GM12878 (cell line): ENCODE measurements around the gene SNAP47. TPM values are rescaled to one million over a fixed set of nuclear protein-coding genes. Genes with fewer than 3 reads are reported as not detected.

ENCODE experiments used
- ATAC-seq: fragments of 200-7000 bp; cut with Tn5 transposase; 3 replicates; pipeline ENCODE4 v1.9.1; 2020; ENCODE audit warnings: mild to moderate bottlenecking, moderate library complexity
- BruUV-seq: library from RNA; stranded (reverse); fragments of 400-500 nt; replicated peaks from 2 replicates; lab custom pipeline; 2021; lab: Mats Ljungman, UMichigan
- CTCF ChIA-PET: fragments of 300-600 bp; sonication (Branson Sonifier 250); formaldehyde crosslinking; extraction: SDS; loops from one replicate; lab custom pipeline; 2021; ENCODE audit warnings: inconsistent platforms; lab: Yijun Ruan, JAX
- POLR2A ChIA-PET: fragments of 350-600 bp; formaldehyde crosslinking; extraction: SDS; loops from one replicate; lab custom pipeline; 2021; ENCODE audit warnings: inconsistent platforms; lab: Charles Lee
- RAD21 ChIA-PET: fragments of 300-600 bp; sonication (Branson Sonifier 250); formaldehyde crosslinking; loops from one replicate; lab custom pipeline; 2023; ENCODE audit warnings: antibody characterized with exemption; ENCODE audit not compliant: unreplicated experiment; lab: Charles Lee
- SMC1A ChIA-PET: fragments of 300-600 bp; sonication (Branson Sonifier 250); formaldehyde crosslinking; loops from one replicate; lab custom pipeline; 2023; ENCODE audit not compliant: unreplicated experiment, uncharacterized antibody; lab: Charles Lee
- DNase-seq: peaks from one replicate; pipeline ENCODE4 v3.0.0-alpha.2; 2011; ENCODE audit warnings: low read depth, low spot score
- FAIRE-seq: peaks from 3 replicates; lab custom pipeline; 2011; peaks lifted over from hg19 to GRCh38; lab: Jason Lieb, UNC
- H2AFZ ChIP-seq: 2 replicates; pipeline ENCODE4 v1.6.0; 2011; ENCODE audit warnings: low read depth, low read length, control low read depth; ENCODE audit not compliant: control insufficient read depth
- H3K27ac ChIP-seq: 2 replicates; pipeline ENCODE4 v1.5.1; 2011; ENCODE audit warnings: control low read depth; ENCODE audit not compliant: control insufficient read depth, insufficient read depth
- H3K27me3 ChIP-seq, 2 experiments: replicated peaks in 1 of 2; 2 replicates each; pipeline versions ENCODE4 v1.6.0 to v1.6.1; 2011; ENCODE audit warnings: low read length in 1 of 2; ENCODE audit not compliant: control insufficient read depth in 2 of 2, insufficient read depth in 2 of 2
- H3K36me3 ChIP-seq, 2 experiments: 2 replicates each; pipeline ENCODE4 v1.5.1; 2011; ENCODE audit warnings: low read length in 1 of 2; ENCODE audit not compliant: control insufficient read depth in 2 of 2, insufficient read depth in 2 of 2
- H3K4me1 ChIP-seq: 2 replicates; pipeline ENCODE4 v1.6.1; 2011; ENCODE audit warnings: mild to moderate bottlenecking, low read length, moderate library complexity, mixed read lengths; ENCODE audit not compliant: control insufficient read depth, insufficient read depth
- H3K4me2 ChIP-seq: 2 replicates; pipeline ENCODE4 v1.6.0; 2011; ENCODE audit warnings: control low read depth; ENCODE audit not compliant: control insufficient read depth, insufficient read depth
- H3K4me3 ChIP-seq: fragments of 200-600 bp; sonication (generic); 2 replicates; pipeline ENCODE4 v1.5.1; 2016
- H3K79me2 ChIP-seq: 2 replicates; pipeline ENCODE4 v1.6.0; 2011; ENCODE audit warnings: low read length; ENCODE audit not compliant: control insufficient read depth, insufficient read depth
- H3K9ac ChIP-seq: 2 replicates; pipeline ENCODE4 v1.8.0; 2011; ENCODE audit warnings: low read length, control low read depth, mixed read lengths; ENCODE audit not compliant: control insufficient read depth, insufficient read depth
- H3K9me3 ChIP-seq: replicated peaks from 3 replicates; pipeline ENCODE4 v1.5.1; 2011; ENCODE audit warnings: mild to moderate bottlenecking, low read length; ENCODE audit not compliant: control insufficient read depth, insufficient read depth
- H4K20me1 ChIP-seq: 2 replicates; pipeline ENCODE4 v1.6.0; 2011; ENCODE audit not compliant: control insufficient read depth, insufficient read depth
- BRCA1 ChIP-seq: IDR thresholded peaks from 2 replicates; pipeline ENCODE4 v1.6.1; 2011; ENCODE audit warnings: low read depth, low read length, improper control_type of control experiment
- CBX3 ChIP-seq: fragments of 200-600 bp; sonication (generic); IDR thresholded peaks from 2 replicates; pipeline ENCODE4 v1.6.1; 2016; ENCODE audit warnings: low read depth, borderline replicate concordance
- ESRRA ChIP-seq: IDR thresholded peaks from 2 replicates; pipeline ENCODE4 v1.6.1; 2012; ENCODE audit warnings: mild to moderate bottlenecking, low read length, improper control_type of control experiment
- FOXK2 ChIP-seq: fragments of 450-650 bp; IDR thresholded peaks from 2 replicates; pipeline ENCODE4 v1.6.1; 2017; ENCODE audit warnings: mild to moderate bottlenecking, moderate library complexity
- FOXM1 ChIP-seq: IDR thresholded peaks from 2 replicates; pipeline ENCODE4 v1.6.1; 2012; ENCODE audit warnings: low read depth, mild to moderate bottlenecking, inconsistent platforms, low read length, moderate library complexity
- KDM1A ChIP-seq: fragments of 200-600 bp; sonication (generic); IDR thresholded peaks from 2 replicates; pipeline ENCODE4 v1.6.1; 2016; ENCODE audit warnings: borderline replicate concordance
- NR2C2 ChIP-seq: IDR thresholded peaks from 2 replicates; pipeline ENCODE4 v1.6.1; 2011; ENCODE audit warnings: borderline replicate concordance, low read depth; ENCODE audit not compliant: control insufficient read depth, insufficient read length
- PAX8 ChIP-seq: fragments of 450-650 bp; IDR thresholded peaks from 2 replicates; pipeline ENCODE4 v1.6.1; 2017; ENCODE audit warnings: mild to moderate bottlenecking, moderate library complexity
- PML ChIP-seq: IDR thresholded peaks from 2 replicates; pipeline ENCODE4 v1.6.1; 2012; ENCODE audit warnings: low read length, inconsistent platforms
- SMAD5 ChIP-seq: IDR thresholded peaks from 2 replicates; pipeline ENCODE4 v1.6.1; 2016; ENCODE audit warnings: antibody characterized with exemption, low read depth
- SP1 ChIP-seq: IDR thresholded peaks from one replicate; pipeline ENCODE4 v1.6.1; 2011; ENCODE audit warnings: low read depth, low read length
- SRF ChIP-seq, 2 experiments: IDR thresholded peaks; 2 replicates each; pipeline ENCODE4 v1.6.1; 2011; ENCODE audit warnings: low read depth in 2 of 2, low read length in 2 of 2, mild to moderate bottlenecking in 1 of 2, moderate library complexity in 1 of 2
- TCF3 ChIP-seq: IDR thresholded peaks from 2 replicates; pipeline ENCODE4 v1.6.1; 2012; ENCODE audit warnings: low read depth, mild to moderate bottlenecking, low read length, borderline replicate concordance; ENCODE audit not compliant: insufficient read depth
- ZNF217 ChIP-seq: fragments of 450-650 bp; IDR thresholded peaks from 2 replicates; pipeline ENCODE4 v1.6.1; 2017; ENCODE audit warnings: antibody characterized with exemption, mild to moderate bottlenecking
- ZNF622 ChIP-seq: fragments of 450-650 bp; IDR thresholded peaks from 2 replicates; pipeline ENCODE4 v1.6.1; 2017; ENCODE audit warnings: mild to moderate bottlenecking, inconsistent platforms
- WGBS: methylation state at CpG from one replicate; pipeline ENCODE4 v1.1.6; 2016; ENCODE audit warnings: low lambda C conversion rate; ENCODE audit not compliant: insufficient replicate concordance, insufficient coverage; ENCODE audit errors: missing lambda C conversion rate; 5-methylcytosine and 5-hydroxymethylcytosine counted together
- in situ Hi-C: fragments of 300-500 bp; cut with MboI; formaldehyde crosslinking; loops from 9 replicates; pipeline ENCODE4 v1.14.3; 2018; ENCODE audit warnings: mixed read lengths
- intact Hi-C: fragments of 100-400 bp; cut with micrococcal nuclease; formaldehyde crosslinking; loops from one replicate; pipeline ENCODE4 v1.14.2; 2022; ENCODE audit not compliant: unreplicated experiment
- polyA plus RNA-seq, 11 experiments: library from polyadenylated mRNA; depleted of rRNA in 4 of 11; unstranded in 6 of 11; stranded (reverse) in 5 of 11; fragments of >200 nt; fragmentation: Nextera tagmentation in 4 of 11; fragmentation: Illumina TruSeq in 1 of 11; extraction: Ambion mirVana in 4 of 11; extraction: Trizol in 1 of 11; gene quantifications; 1 replicate in 1 of 11; 2 replicates in 10 of 11; pipeline versions ENCODE4 v1.2.1 to v1.2.3, GENCODE V29; 2011 to 2016; ENCODE audit warnings: inconsistent platforms in 2 of 11, missing spikeins in 2 of 11, low read depth in 1 of 11
- total RNA-seq, 4 experiments: library from RNA; depleted of rRNA in 3 of 4; stranded (reverse); fragments of >200 nt in 3 of 4; fragmentation: Illumina TruSeq in 1 of 4; extraction: Trizol in 1 of 4; gene quantifications; 2 replicates each; pipeline versions ENCODE4 v1.2.1 to v1.2.3, GENCODE V29; 2013 to 2021
- TF ChIP-seq, protein P1 (sequence below): fragments of 450-650 bp; IDR thresholded peaks from 2 replicates; pipeline ENCODE4 v1.6.1; 2016; ENCODE audit warnings: mild to moderate bottlenecking
- TF ChIP-seq, protein P2 (sequence below): fragments of 450-650 bp; IDR thresholded peaks from 2 replicates; pipeline ENCODE4 v1.6.1; 2017; ENCODE audit warnings: mild to moderate bottlenecking, moderate library complexity

SNAP47 gene
- total and polyA plus RNA-seq, 10 of the 15 experiments (the other 5 are each of a cell fraction or from before 2014, with no cell fraction given), result 1.3 to 39.6 (median 25.2) TPM

DNA sequence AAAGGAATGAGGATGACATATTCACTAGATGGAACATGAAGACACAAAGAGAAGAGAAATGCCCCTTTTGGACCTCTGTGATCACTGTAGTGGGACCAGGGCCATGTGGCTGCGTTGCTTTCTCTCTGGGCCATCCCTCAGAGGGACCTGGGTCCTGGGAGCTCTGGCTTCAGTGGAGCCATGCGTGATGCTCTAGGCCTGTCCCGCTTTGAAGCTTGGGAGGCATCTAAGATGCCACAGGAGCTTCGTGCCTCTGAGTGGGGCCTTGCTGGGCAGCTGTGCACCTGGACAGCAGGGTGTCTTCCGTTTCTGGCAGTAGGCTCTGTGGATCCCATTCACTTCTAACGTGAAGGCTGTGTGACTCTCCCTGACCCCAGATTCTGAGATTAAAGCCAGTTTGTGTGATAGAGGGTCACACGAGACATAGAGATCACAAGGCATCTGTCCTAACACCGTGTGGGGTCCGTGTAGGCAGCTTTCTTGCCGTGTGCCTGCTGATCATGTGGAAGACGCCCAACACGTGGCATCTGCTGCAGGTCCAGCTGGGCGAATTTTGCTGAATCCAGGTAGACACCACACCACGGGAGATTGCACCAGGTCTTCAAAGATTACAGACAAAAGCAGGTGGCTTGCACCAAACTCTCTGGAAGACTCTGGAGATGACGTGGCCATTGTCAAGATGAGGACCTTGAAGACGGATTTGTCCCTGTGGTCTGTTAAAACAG lies 63.0 kb downstream of the SNAP47 start (continued):
- no peak for TF ChIP-seq CBX3
- TF ChIP-seq ZNF217, result no peak
- TF ChIP-seq ZNF622, result no peak

DNA sequence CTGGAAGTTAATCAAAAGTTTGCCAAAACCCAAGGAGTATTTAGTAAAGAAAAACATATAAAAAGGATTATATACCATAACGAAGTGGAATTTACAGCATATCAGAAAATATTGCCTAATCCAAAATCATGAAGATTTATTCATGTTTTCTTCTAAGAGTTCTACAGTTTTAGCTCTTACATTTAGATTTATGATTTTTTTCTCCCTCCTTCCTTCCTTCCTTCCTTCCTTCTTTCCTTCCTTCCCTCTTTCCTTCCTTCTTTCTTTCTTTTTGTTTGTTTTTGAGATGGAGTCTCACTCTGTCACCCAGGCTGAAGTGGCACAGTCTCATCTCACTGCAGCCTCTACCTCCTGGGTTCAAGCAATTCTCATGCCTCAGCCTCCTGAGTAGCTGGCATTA lies 64.5 kb downstream of the SNAP47 start:
- FAIRE-seq, result no peak

More for the DNA sequence above, 64.5 kb downstream of the SNAP47 start:
- DNase-seq, result no peak
- intact Hi-C loops (no loop called here), in situ Hi-C loops (no loop called here)
- no peak overlapping the region for H3K4me3 ChIP-seq
- H4K20me1 ChIP-seq, result no peaks in the 10 kb centered on the region
- H3K79me2 ChIP-seq, result no peaks in the 10 kb centered on the region
- SMC1A ChIA-PET, result no interaction called here
- H3K9me3 ChIP-seq, result no peaks in the 10 kb centered on the region; the same call in 1 of the 3 replicates
- ATAC-seq, result no peak
- CTCF ChIA-PET, result no interaction called here
- H3K27me3 ChIP-seq, result no peaks in the 10 kb centered on the region
- RAD21 ChIA-PET, result no interaction called here
- TF ChIP-seq, protein P1, sequence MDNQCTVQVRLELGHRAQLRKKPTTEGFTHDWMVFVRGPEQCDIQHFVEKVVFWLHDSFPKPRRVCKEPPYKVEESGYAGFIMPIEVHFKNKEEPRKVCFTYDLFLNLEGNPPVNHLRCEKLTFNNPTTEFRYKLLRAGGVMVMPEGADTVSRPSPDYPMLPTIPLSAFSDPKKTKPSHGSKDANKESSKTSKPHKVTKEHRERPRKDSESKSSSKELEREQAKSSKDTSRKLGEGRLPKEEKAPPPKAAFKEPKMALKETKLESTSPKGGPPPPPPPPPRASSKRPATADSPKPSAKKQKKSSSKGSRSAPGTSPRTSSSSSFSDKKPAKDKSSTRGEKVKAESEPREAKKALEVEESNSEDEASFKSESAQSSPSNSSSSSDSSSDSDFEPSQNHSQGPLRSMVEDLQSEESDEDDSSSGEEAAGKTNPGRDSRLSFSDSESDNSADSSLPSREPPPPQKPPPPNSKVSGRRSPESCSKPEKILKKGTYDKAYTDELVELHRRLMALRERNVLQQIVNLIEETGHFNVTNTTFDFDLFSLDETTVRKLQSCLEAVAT, result no peak
- TF ChIP-seq CBX3 (no peak), NR2C2 (no peak), ESRRA (no peak), TCF3 (no peak), SP1 (no peak), FOXM1 (no peak), PML (no peak), SMAD5 (no peak), SRF (IDR thresholded peaks at IDR 0.05; ENCODE audit: low read depth in 2 of 2, low read length in 2 of 2) (no peak), FOXK2 (no peak), PAX8 (no peak), KDM1A (no peak), BRCA1 (no peak)
- TF ChIP-seq, protein P2, sequence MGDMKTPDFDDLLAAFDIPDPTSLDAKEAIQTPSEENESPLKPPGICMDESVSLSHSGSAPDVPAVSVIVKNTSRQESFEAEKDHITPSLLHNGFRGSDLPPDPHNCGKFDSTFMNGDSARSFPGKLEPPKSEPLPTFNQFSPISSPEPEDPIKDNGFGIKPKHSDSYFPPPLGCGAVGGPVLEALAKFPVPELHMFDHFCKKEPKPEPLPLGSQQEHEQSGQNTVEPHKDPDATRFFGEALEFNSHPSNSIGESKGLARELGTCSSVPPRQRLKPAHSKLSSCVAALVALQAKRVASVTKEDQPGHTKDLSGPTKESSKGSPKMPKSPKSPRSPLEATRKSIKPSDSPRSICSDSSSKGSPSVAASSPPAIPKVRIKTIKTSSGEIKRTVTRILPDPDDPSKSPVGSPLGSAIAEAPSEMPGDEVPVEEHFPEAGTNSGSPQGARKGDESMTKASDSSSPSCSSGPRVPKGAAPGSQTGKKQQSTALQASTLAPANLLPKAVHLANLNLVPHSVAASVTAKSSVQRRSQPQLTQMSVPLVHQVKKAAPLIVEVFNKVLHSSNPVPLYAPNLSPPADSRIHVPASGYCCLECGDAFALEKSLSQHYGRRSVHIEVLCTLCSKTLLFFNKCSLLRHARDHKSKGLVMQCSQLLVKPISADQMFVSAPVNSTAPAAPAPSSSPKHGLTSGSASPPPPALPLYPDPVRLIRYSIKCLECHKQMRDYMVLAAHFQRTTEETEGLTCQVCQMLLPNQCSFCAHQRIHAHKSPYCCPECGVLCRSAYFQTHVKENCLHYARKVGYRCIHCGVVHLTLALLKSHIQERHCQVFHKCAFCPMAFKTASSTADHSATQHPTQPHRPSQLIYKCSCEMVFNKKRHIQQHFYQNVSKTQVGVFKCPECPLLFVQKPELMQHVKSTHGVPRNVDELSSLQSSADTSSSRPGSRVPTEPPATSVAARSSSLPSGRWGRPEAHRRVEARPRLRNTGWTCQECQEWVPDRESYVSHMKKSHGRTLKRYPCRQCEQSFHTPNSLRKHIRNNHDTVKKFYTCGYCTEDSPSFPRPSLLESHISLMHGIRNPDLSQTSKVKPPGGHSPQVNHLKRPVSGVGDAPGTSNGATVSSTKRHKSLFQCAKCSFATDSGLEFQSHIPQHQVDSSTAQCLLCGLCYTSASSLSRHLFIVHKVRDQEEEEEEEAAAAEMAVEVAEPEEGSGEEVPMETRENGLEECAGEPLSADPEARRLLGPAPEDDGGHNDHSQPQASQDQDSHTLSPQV, result no peak
- TF ChIP-seq, all 136 proteins: peak for 0
- Histone ChIP-seq H3K27ac (no peak overlapping the region), H3K4me2 (no peak overlapping the region), H3K4me1 (no peaks in the 10 kb centered on the region), H3K9ac (no peak overlapping the region), H3K36me3 (no peaks in the 10 kb centered on the region), H2AFZ (no peak overlapping the region)
- POLR2A ChIA-PET, result no interaction called here
- WGBS, result 10% methylated on average over 1 of the region's 1 CpG
- BruUV-seq, result no TSS peak
